A549 (cell line): ENCODE measurements around the gene USP3. TPM values are rescaled to one million over a fixed set of nuclear protein-coding genes. Genes with fewer than 3 reads are reported as not detected.
"Not testable (repeated sequence)": the region's sequence is repeated elsewhere in the genome, so short reads cannot be mapped to it uniquely, and the experiment has no call there.

ENCODE experiments used
- ATAC-seq, 2 experiments: fragments of 200-7000 bp in 1 of 2; fragments of >200 bp in 1 of 2; cut with Nextera tagmentation in 1 of 2; cut with Tn5 transposase in 1 of 2; 3 replicates each; pipeline versions ENCODE4 v1.8.0 to v1.9.1; 2018 to 2020; ENCODE audit warnings: mild to moderate bottlenecking in 1 of 2, moderate library complexity in 1 of 2
- CTCF ChIA-PET: fragments of 300-600 bp; sonication (Branson Sonifier 250); formaldehyde crosslinking; extraction: SDS; loops from one replicate; lab custom pipeline; 2021; ENCODE audit warnings: antibody characterized with exemption, inconsistent platforms; lab: Yijun Ruan, JAX
- POLR2A ChIA-PET: fragments of 350-600 bp; formaldehyde crosslinking; extraction: SDS; loops from one replicate; lab custom pipeline; 2021; ENCODE audit warnings: antibody characterized with exemption, inconsistent platforms; lab: Yijun Ruan, JAX
- DNase-seq, 2 experiments: peaks; one replicate each; pipeline versions ENCODE4 v3.0.0 to v3.0.0-alpha.2; 2011 to 2016; ENCODE audit warnings: low read depth in 1 of 2, low spot score in 1 of 2
- FAIRE-seq: peaks from 2 replicates; lab custom pipeline; 2011; peaks lifted over from hg19 to GRCh38; lab: Jason Lieb, UNC
- H3K27ac ChIP-seq, 2 experiments: fragments of >200 bp; sonication (Bioruptor Twin); formaldehyde crosslinking; 3 replicates each; pipeline ENCODE4 v1.5.1; 2016 to 2017
- H3K4me1 ChIP-seq: fragments of >200 bp; sonication (Bioruptor Twin); formaldehyde crosslinking; 3 replicates; pipeline ENCODE4 v1.6.1; 2016
- H3K4me2 ChIP-seq: fragments of >200 bp; sonication (Bioruptor Twin); formaldehyde crosslinking; 3 replicates; pipeline ENCODE4 v1.6.1; 2016
- H3K4me3 ChIP-seq: fragments of >200 bp; sonication (Bioruptor Twin); formaldehyde crosslinking; 3 replicates; pipeline ENCODE4 v1.5.1; 2016
- H3K9me3 ChIP-seq: fragments of >200 bp; sonication (Bioruptor Twin); formaldehyde crosslinking; 3 replicates; pipeline ENCODE4 v1.6.1; 2016
- BCL3 ChIP-seq: fragments of >200 bp; sonication (Bioruptor Twin); formaldehyde crosslinking; IDR thresholded peaks from 3 replicates; pipeline ENCODE4 v1.6.1; 2016
- BHLHE40 ChIP-seq: IDR thresholded peaks from 2 replicates; pipeline ENCODE4 v1.6.1; 2012; ENCODE audit warnings: low read depth, low read length, inconsistent platforms
- CHD2 ChIP-seq: fragments of 150-350 bp; IDR thresholded peaks from 2 replicates; pipeline ENCODE4 v1.6.1; 2014; ENCODE audit warnings: low read length; ENCODE audit not compliant: partially characterized antibody
- FOSL2 ChIP-seq, 2 experiments: fragments of 450-650 bp in 1 of 2; fragments of >200 bp in 1 of 2; sonication (Bioruptor Twin) in 1 of 2; formaldehyde crosslinking; IDR thresholded peaks; 2 replicates each; pipeline versions ENCODE4 v1.5.0 to v1.6.1; 2016 to 2020; ENCODE audit warnings: mild to moderate bottlenecking in 1 of 2, moderate library complexity in 1 of 2
- HDAC2 ChIP-seq: fragments of 200-600 bp; sonication (generic); IDR thresholded peaks from 2 replicates; pipeline ENCODE4 v1.6.1; 2016
- MAFK ChIP-seq: fragments of 450-650 bp; IDR thresholded peaks from 2 replicates; pipeline ENCODE4 v1.6.1; 2014; ENCODE audit not compliant: partially characterized antibody
- NR3C1 ChIP-seq: fragments of >200 bp; sonication (Bioruptor Twin); formaldehyde crosslinking; IDR thresholded peaks from 3 replicates; pipeline ENCODE4 v1.6.1; 2017
- PHF8 ChIP-seq: fragments of 200-600 bp; sonication (generic); IDR thresholded peaks from 2 replicates; pipeline ENCODE4 v1.6.1; 2016; ENCODE audit warnings: low read depth, mild to moderate bottlenecking, antibody characterized with exemption, moderate library complexity, borderline replicate concordance
- POLR2A ChIP-seq: IDR thresholded peaks from 2 replicates; pipeline ENCODE4 v1.6.1; 2012; ENCODE audit warnings: mild to moderate bottlenecking, low read length
- RARB ChIP-seq: fragments of 250-450 bp; sonication (Bioruptor Pico); IDR thresholded peaks from 2 replicates; pipeline ENCODE4 v1.8.0; 2021; ENCODE audit warnings: mild to moderate bottlenecking, moderate library complexity
- ZFP36 ChIP-seq: fragments of 450-650 bp; IDR thresholded peaks from 2 replicates; pipeline ENCODE4 v1.6.1; 2014; ENCODE audit warnings: borderline replicate concordance; ENCODE audit not compliant: partially characterized antibody
- ZNF302 ChIP-seq: fragments of 250-450 bp; sonication (Bioruptor Pico); IDR thresholded peaks from 2 replicates; pipeline ENCODE4 v1.9.0; 2021; ENCODE audit warnings: inconsistent platforms, mild to moderate bottlenecking, moderate library complexity
- WGBS: methylation state at CpG from one replicate; pipeline ENCODE4 v1.1.6; 2017; ENCODE audit errors: missing lambda C conversion rate; 5-methylcytosine and 5-hydroxymethylcytosine counted together
- polyA plus RNA-seq, 4 experiments: library from polyadenylated mRNA; depleted of rRNA in 3 of 4; stranded (reverse); fragments of >200 nt; fragmentation: RNase III in 1 of 4; extraction: RNeasy Plus Mini Kit Qiagen cat#74134 plus additional on column Dnase treatment in 1 of 4; gene quantifications; 2 replicates in 3 of 4; 3 replicates in 1 of 4; pipeline ENCODE4 v1.2.3, GENCODE V29; 2011 to 2017

The USP3 gene
- polyA plus RNA-seq, 2 of the 4 experiments (the other 2 are of a cell fraction), result 41.8 to 99.1 TPM

GRCh38 chr15:63612300-63612699 is 107.9 kb downstream of the USP3 start:
- WGBS, result 91% methylated on average over 15 of the region's 15 CpGs
- FAIRE-seq (no peak), DNase-seq (no peak), ATAC-seq (no peak)
- CTCF ChIA-PET, result interaction anchor here (0.6 to 8.6 kb wide), 10 partner anchors 9 to 582 kb away, joined by 3 to 166 read pairs (median 17); partner anchors contain the start of gene FBXL22
- TF ChIP-seq POLR2A (no peak), BCL3 (no peak), CHD2 (no peak), ZFP36 (no peak)
- POLR2A ChIA-PET, result no interaction called here
- Histone ChIP-seq H3K27ac (no peak overlapping the region), H3K4me3 (no peak overlapping the region), H3K4me2 (no peak overlapping the region), H3K4me1 (peaks cover 24% of the 10 kb centered on the region), H3K9me3 (no peaks in the 10 kb centered on the region)

GRCh38 chr15:63615935-63616334 is 111.5 kb downstream of the USP3 start:
- POLR2A ChIA-PET, result no interaction called here
- no peak overlapping the region for H3K4me2 ChIP-seq
- H3K4me3 ChIP-seq, result no peak overlapping the region
- no peak for FAIRE-seq
- peaks cover 16% of the 10 kb centered on the region for H3K4me1 ChIP-seq
- CTCF ChIA-PET, result interaction anchor here (0.8 to 3.9 kb wide), 7 partner anchors 15 to 451 kb away, joined by 3 to 24 read pairs (median 3); no protein-coding TSS in a partner anchor
- 88% methylated on average over 3 of the region's 3 CpGs for WGBS
- TF ChIP-seq ZNF302 (no peak), RARB (CRISPR knock-in tag) (no peak), MAFK (no peak), BCL3 (no peak), BHLHE40 (no peak), NR3C1 (no peak), FOSL2 (IDR thresholded peaks at IDR 0.05) (no peak), FOSL2 (CRISPR knock-in tag; IDR thresholded peaks at IDR 0.05) (no peak), PHF8 (no peak), HDAC2 (no peak)
- H3K27ac ChIP-seq, result no peak overlapping the region
- H3K9me3 ChIP-seq, result no peaks in the 10 kb centered on the region; the same call in 2 of the 3 replicates
- ATAC-seq, result no peak
- no peak for DNase-seq

- H3K4me3 ChIP-seq, H3K4me1 ChIP-seq, ATAC-seq, H3K4me2 ChIP-seq, DNase-seq, POLR2A ChIA-PET, H3K9me3 ChIP-seq, FAIRE-seq, H3K27ac ChIP-seq: not testable (repeated sequence)
- 91% methylated on average over 4 of the region's 4 CpGs for WGBS
- CTCF ChIA-PET, result interaction anchor here (1.7 to 3.9 kb wide), 2 partner anchors 16 to 450 kb away, joined by 4 to 24 read pairs; no protein-coding TSS in a partner anchor
These were observed 112.8 kb downstream of the USP3 start for GRCh38 chr15:63617147-63617546.

GRCh38 chr15:63617627-63618026 is 113.2 kb downstream of the USP3 start:
- H3K4me2 ChIP-seq, H3K4me1 ChIP-seq, ATAC-seq, H3K4me3 ChIP-seq, DNase-seq, H3K9me3 ChIP-seq, POLR2A ChIA-PET, CTCF ChIA-PET, FAIRE-seq, H3K27ac ChIP-seq: not testable (repeated sequence)
- WGBS, result 95% methylated on average over 3 of the region's 3 CpGs

GRCh38 chr15:63620760-63621159 is 116.4 kb downstream of the USP3 start:
- CTCF ChIA-PET, FAIRE-seq, DNase-seq, ATAC-seq, H3K4me1 ChIP-seq, H3K9me3 ChIP-seq, H3K4me2 ChIP-seq, H3K4me3 ChIP-seq, H3K27ac ChIP-seq, POLR2A ChIA-PET: not testable (repeated sequence)
- 51% methylated on average over 2 of the region's 2 CpGs for WGBS
